ENCODE measurements around the gene TOB2. TPM values are rescaled to one million over a fixed set of nuclear protein-coding genes. Genes with fewer than 3 reads are reported as not detected.

The TOB2 gene
- total and polyA plus RNA-seq, 9 of the 15 experiments (the other 6 are each of a cell fraction or from before 2014, with no cell fraction given), result 3.3 to 20.5 (median 7.3) TPM

- intact Hi-C loops (cut with micrococcal nuclease), result no loop called here
- peaks cover 3% of the 10 kb centered on the region for H3K9me1 ChIP-seq (ENCODE audit: control insufficient read depth, insufficient read depth, low read length)
- H4K20me1 ChIP-seq (replicated peaks; ENCODE audit: control insufficient read depth, insufficient read depth, low read length), result peaks cover 12% of the 10 kb centered on the region; the same call in 1 of the 2 replicates
- no peak for DNase-seq (ENCODE audit: extremely low read depth in 1 of 4, low spot score in 3 of 4)
- no peak overlapping the region for H3K9ac ChIP-seq (ENCODE audit: insufficient read depth in 1 of 2, low read depth in 2 of 2, low read length in 2 of 2)
- no peak for TF ChIP-seq BCOR (IDR thresholded peaks at IDR 0.05)
- TF ChIP-seq ZNF280A (IDR thresholded peaks at IDR 0.05; ENCODE audit: low read depth, partially characterized antibody), result no peak
- no peak for TF ChIP-seq ZNF511 (CRISPR knock-in tag; IDR thresholded peaks at IDR 0.05)
- no peak for TF ChIP-seq TAL1 (IDR thresholded peaks at IDR 0.05)
- no peak for TF ChIP-seq POLR3G (IDR thresholded peaks at IDR 0.05; ENCODE audit: extremely low read depth, insufficient read length, insufficient replicate concordance)
- TF ChIP-seq CHD4 (IDR thresholded peaks at IDR 0.05; ENCODE audit: insufficient read depth, insufficient replicate concordance, low read depth, low read length, poor library complexity, severe bottlenecking), result no peak
- no peak for TF ChIP-seq MYBL2 (IDR thresholded peaks at IDR 0.05; ENCODE audit: low read depth)
- no peak for TF ChIP-seq MYBL2 (CRISPR knock-in tag; IDR thresholded peaks at IDR 0.05; ENCODE audit: borderline replicate concordance)
- TF ChIP-seq TCF3 (CRISPR knock-in tag; IDR thresholded peaks at IDR 0.05), result no peak
- no TSS peak for BruUV-seq (replicated peaks)
- H3K27me3 ChIP-seq (ENCODE audit: control insufficient read depth in 2 of 2, insufficient read depth in 2 of 2, low read length in 2 of 2), result no peaks in the 10 kb centered on the region
- WGBS (ENCODE audit: insufficient coverage, low coverage, missing lambda C conversion rate), result 98% methylated on average over 5 of the region's 6 CpGs
- peaks cover 0 to 3% of the 10 kb centered on the region in 2 experiments; a peak in 2 of 5 replicates for H3K4me1 ChIP-seq (replicated peaks in 1 of 2; ENCODE audit: control insufficient read depth in 2 of 2, insufficient read depth in 2 of 2, low read length in 2 of 2)
- no peak overlapping the region for H3K4me3 ChIP-seq
- no peak overlapping the region for H2AFZ ChIP-seq (ENCODE audit: low read depth, low read length)
- in situ Hi-C loops (cut with MboI), result no loop called here
- ChIA-PET CTCF (ENCODE audit: low intra/inter-chr PET ratio) (no interaction called here), POLR2A (interaction anchor here (0.6 to 1.1 kb wide), 2 partner anchors 18 to 98 kb away, joined by 3 to 4 read pairs; no protein-coding TSS in a partner anchor)
- no peak overlapping the region for H3K4me2 ChIP-seq (ENCODE audit: insufficient read depth, low read length)
- no peak for ATAC-seq
- H3K36me3 ChIP-seq (ENCODE audit: control insufficient read depth, insufficient read depth, low read length), result peaks cover 69% of the 10 kb centered on the region
- H3K9me3 ChIP-seq (replicated peaks; ENCODE audit: control insufficient read depth, insufficient read depth, low read depth, low read length), result no peaks in the 10 kb centered on the region
- H3K27ac ChIP-seq (ENCODE audit: extremely low read depth, low read depth, low read length), result no peak overlapping the region
- H3K79me2 ChIP-seq (ENCODE audit: control insufficient read depth, insufficient read depth, low read length), result peaks cover 92% of the 10 kb centered on the region
- FAIRE-seq, result no peak
Measured at GRCh38 chr22:41474872-41475451, 28.4 kb upstream of the TOB2 start.

All from K562 (cell line).